AG04449 (cell line): ENCODE results near the gene CTNNA1.

Source experiments
- CTCF ChIA-PET: fragments of 350-600 bp; formaldehyde crosslinking; extraction: SDS; loops from one replicate; lab custom pipeline; 2021; ENCODE audit warnings: antibody characterized with exemption; lab: Yijun Ruan, JAX
- POLR2A ChIA-PET: fragments of 400-600, 350-600 bp; formaldehyde crosslinking; extraction: SDS; loops from one replicate; lab custom pipeline; 2020; ENCODE audit warnings: antibody characterized with exemption, inconsistent platforms; lab: Yijun Ruan, JAX
- DNase-seq: peaks from one replicate; pipeline ENCODE4 v3.0.0-alpha.2; 2010; ENCODE audit warnings: low read depth, low spot score
- H3K4me3 ChIP-seq: 2 replicates; pipeline ENCODE4 v1.5.1; 2011; ENCODE audit warnings: low read depth, mild to moderate bottlenecking, control low read depth, low read length
- CTCF ChIP-seq: IDR thresholded peaks from one replicate; pipeline ENCODE4 v1.5.1; 2011; ENCODE audit warnings: mild to moderate bottlenecking, moderate library complexity, low read length, control low read depth, inconsistent platforms; ENCODE audit not compliant: insufficient read depth; ENCODE audit errors: missing control alignments

Gene CTNNA1

DNA sequence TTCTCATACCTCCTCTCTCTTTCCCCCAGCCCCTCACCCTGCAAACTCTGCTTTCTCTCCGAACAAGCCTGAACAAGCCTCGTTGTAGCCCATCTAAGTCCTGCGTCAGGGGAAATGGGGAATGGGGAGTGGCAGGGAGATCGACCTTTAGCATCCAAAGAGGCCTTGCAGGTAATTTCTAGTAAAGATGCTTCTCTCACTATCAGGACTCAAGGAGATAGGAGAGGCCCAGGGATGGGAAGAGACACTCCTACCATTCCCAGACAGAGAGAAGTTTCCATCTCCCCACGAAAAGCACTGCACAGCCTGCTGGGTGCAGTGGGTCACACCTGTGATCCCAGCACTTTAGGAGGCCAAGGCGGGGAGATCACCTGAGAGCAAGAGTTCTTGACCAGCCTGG, 44.4 kb upstream of the CTNNA1 start:
- CTCF ChIA-PET: no interaction called here
- POLR2A ChIA-PET: no interaction called here
- TF ChIP-seq CTCF: no peak
- no peak for DNase-seq
- H3K4me3 ChIP-seq: no peak overlapping the region

DNA sequence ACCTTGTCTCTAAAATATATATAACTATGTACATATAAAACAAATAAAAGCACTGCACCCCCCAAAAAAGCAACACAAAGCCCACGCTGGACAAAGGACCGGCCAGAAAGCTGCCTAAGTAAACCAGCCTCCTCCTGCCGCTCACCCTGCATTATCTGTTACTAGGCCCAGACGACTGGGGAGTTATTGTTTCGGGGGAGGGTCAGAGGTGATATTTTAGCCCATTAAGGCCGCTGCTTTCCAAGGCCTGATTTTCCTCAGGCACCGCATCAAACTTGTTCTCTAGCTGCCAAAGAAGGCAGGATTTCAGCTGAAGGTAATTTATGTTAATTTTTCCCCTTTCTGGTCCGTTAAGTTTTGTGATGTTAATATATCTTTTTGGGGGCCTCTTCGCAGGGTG, 44.0 kb upstream of the CTNNA1 start:
- H3K4me3 ChIP-seq: no peak overlapping the region
- POLR2A ChIA-PET: no interaction called here
- no peak for TF ChIP-seq CTCF
- CTCF ChIA-PET: no interaction called here
- no peak for DNase-seq

DNA sequence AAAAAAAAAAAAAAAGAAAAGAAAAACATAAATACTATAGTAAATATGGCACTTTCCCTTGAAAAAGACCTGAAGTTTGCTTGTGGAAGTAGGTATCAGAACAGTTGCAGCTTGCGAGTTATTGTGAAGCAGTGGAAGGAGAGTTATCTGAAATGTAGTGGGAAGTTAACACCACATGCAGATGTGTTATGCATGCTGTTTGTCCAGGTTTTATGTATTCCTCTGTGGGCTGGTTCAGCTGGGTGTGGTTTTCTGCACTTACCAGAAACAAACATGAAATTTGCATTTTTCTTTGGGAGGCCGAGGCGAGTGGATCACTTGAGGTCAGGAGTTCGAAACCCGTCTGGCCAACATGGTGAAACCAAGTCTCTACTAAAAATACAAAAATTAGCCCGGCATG, 42.1 kb upstream of the CTNNA1 start:
- POLR2A ChIA-PET: no interaction called here
- H3K4me3 ChIP-seq: no peak overlapping the region
- no peak for DNase-seq
- CTCF ChIA-PET: interaction anchor here (1.5 kb wide), 1 partner anchor 14 kb away, joined by 3 read pairs; no protein-coding TSS in a partner anchor
- TF ChIP-seq CTCF: no peak

GRCh38 chr5:138711811-138712210, 41.4 kb upstream of the CTNNA1 start:
- CTCF ChIA-PET: interaction anchor here (1.5 kb wide), 1 partner anchor 13 kb away, joined by 3 read pairs; no protein-coding TSS in a partner anchor
- no peak overlapping the region for H3K4me3 ChIP-seq
- POLR2A ChIA-PET: no interaction called here
- TF ChIP-seq CTCF: no peak
- DNase-seq: no peak

GRCh38 chr5:138712324-138712723, 40.9 kb upstream of the CTNNA1 start:
- ChIA-PET POLR2A (no interaction called here), CTCF (interaction anchor here (1.5 kb wide), 1 partner anchor 13 kb away, joined by 3 read pairs; no protein-coding TSS in a partner anchor)
- no peak for DNase-seq
- no peak for TF ChIP-seq CTCF
- no peak overlapping the region for H3K4me3 ChIP-seq

DNA sequence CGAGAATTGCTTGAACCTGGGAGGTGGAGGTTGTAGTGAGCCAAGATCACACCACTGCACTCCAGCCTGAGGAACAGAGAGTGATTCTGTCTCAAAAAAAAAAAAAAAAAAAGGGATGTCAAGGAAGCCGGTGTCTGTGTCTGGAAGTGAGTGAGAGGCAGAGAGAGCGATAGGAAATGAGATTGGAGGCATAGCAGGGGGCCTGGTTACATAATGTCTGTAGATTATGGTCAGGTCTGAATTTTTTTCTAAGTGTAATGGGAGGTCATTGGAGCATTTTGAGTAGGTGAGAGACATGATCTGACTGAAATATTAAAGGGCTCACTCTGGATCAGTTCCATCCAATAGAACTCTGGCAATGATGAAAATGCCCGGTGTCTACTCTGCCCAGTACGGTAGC, 40.4 kb upstream of the CTNNA1 start:
- CTCF ChIA-PET: interaction anchor here (1.5 kb wide), 1 partner anchor 12 kb away, joined by 3 read pairs; no protein-coding TSS in a partner anchor
- POLR2A ChIA-PET: no interaction called here
- DNase-seq: no peak
- TF ChIP-seq CTCF: no peak
- H3K4me3 ChIP-seq: no peak overlapping the region
